NCI-H187 treated with DMSO at 0.1 percent for 48 hours (cell line): ENCODE results near the gene WNK2.

Experiments used
- DNase-seq: peaks from one replicate; lab custom pipeline; 2025; lab: John Stamatoyannopoulos, UW

The WNK2 gene

GRCh38 chr9:93200449-93200742 lies 16.5 kb downstream of the WNK2 start:
- DNase-seq = no peak

- DNase-seq = no peak
These were observed 17.0 kb downstream of the WNK2 start for GRCh38 chr9:93200989-93201334.

- no peak for DNase-seq
These were observed 19.2 kb downstream of the WNK2 start for GRCh38 chr9:93203026-93203717.

GRCh38 chr9:93203718-93204469 lies 20.0 kb downstream of the WNK2 start:
- no peak for DNase-seq

- DNase-seq = no peak
These were observed 20.6 kb downstream of the WNK2 start for GRCh38 chr9:93204470-93205043.

- no peak for DNase-seq
These were observed 21.3 kb downstream of the WNK2 start for GRCh38 chr9:93205045-93205768.

GRCh38 chr9:93205896-93206575 lies 22.1 kb downstream of the WNK2 start:
- no peak for DNase-seq

GRCh38 chr9:93206576-93207155 lies 22.7 kb downstream of the WNK2 start:
- no peak for DNase-seq

- peak; percentile 10 for DNase-seq
These were observed 23.4 kb downstream of the WNK2 start for GRCh38 chr9:93207326-93207814.

- DNase-seq = no peak
These were observed 24.2 kb downstream of the WNK2 start for GRCh38 chr9:93207860-93208734.

GRCh38 chr9:93209097-93209496 lies 25.2 kb downstream of the WNK2 start:
- no peak for DNase-seq

GRCh38 chr9:93209576-93210323 lies 25.8 kb downstream of the WNK2 start:
- DNase-seq = no peak

GRCh38 chr9:93210324-93210973 lies 26.5 kb downstream of the WNK2 start:
- no peak for DNase-seq

- no peak for DNase-seq
These were observed 27.2 kb downstream of the WNK2 start for GRCh38 chr9:93210974-93211653.

GRCh38 chr9:93211654-93212001 lies 27.7 kb downstream of the WNK2 start:
- no peak for DNase-seq

GRCh38 chr9:93212409-93212808 lies 28.5 kb downstream of the WNK2 start:
- DNase-seq = no peak

- DNase-seq = no peak
These were observed 32.1 kb downstream of the WNK2 start for GRCh38 chr9:93216073-93216365.

- no peak for DNase-seq
These were observed 33.8 kb downstream of the WNK2 start for GRCh38 chr9:93217706-93218105.

GRCh38 chr9:93218161-93218560 lies 34.2 kb downstream of the WNK2 start:
- DNase-seq = no peak
